ENCODE measurements around the gene AGMO.

AGMO gene

GRCh38 chr7:15336146-15336545, 225.7 kb downstream of the AGMO start:
- H3K36me3 ChIP-seq (ENCODE audit: control insufficient read depth in 1 of 2, insufficient read depth in 2 of 2, low read length in 2 of 2): no peaks in the 10 kb centered on the region
- H3K4me3 ChIP-seq (ENCODE audit: low read depth in 1 of 2, low read length in 2 of 2): no peak overlapping the region
- no peaks in the 10 kb centered on the region for H3K4me1 ChIP-seq (ENCODE audit: control insufficient read depth in 1 of 2, insufficient read depth in 2 of 2, low read length in 2 of 2)
- no peak overlapping the region for H3K27ac ChIP-seq (ENCODE audit: low read length)
- peaks cover 0 to 8% of the 10 kb centered on the region in 2 donors for H3K9me3 ChIP-seq (ENCODE audit: control insufficient read depth in 1 of 2, low read length in 2 of 2)
- H3K27me3 ChIP-seq (ENCODE audit: low read depth, low read length): no peaks in the 10 kb centered on the region

- no peaks in the 10 kb centered on the region for H3K36me3 ChIP-seq (ENCODE audit: control insufficient read depth in 1 of 2, insufficient read depth in 2 of 2, low read length in 2 of 2)
- no peak overlapping the region for H3K27ac ChIP-seq (ENCODE audit: low read length)
- H3K4me3 ChIP-seq (ENCODE audit: low read depth in 1 of 2, low read length in 2 of 2): no peak overlapping the region
- H3K4me1 ChIP-seq (ENCODE audit: control insufficient read depth in 1 of 2, insufficient read depth in 2 of 2, low read length in 2 of 2): no peaks in the 10 kb centered on the region
- no peaks in the 10 kb centered on the region for H3K27me3 ChIP-seq (ENCODE audit: low read depth, low read length)
- H3K9me3 ChIP-seq (ENCODE audit: control insufficient read depth in 1 of 2, low read length in 2 of 2): peaks cover 0 to 8% of the 10 kb centered on the region in 2 donors
These were observed 226.4 kb downstream of the AGMO start for GRCh38 chr7:15335390-15335789.

GRCh38 chr7:15334536-15335263, 227.1 kb downstream of the AGMO start:
- Histone ChIP-seq H3K27me3 (ENCODE audit: low read depth, low read length) (no peaks in the 10 kb centered on the region), H3K36me3 (ENCODE audit: control insufficient read depth in 1 of 2, insufficient read depth in 2 of 2, low read length in 2 of 2) (no peaks in the 10 kb centered on the region), H3K27ac (ENCODE audit: low read length) (no peak overlapping the region), H3K4me1 (ENCODE audit: control insufficient read depth in 1 of 2, insufficient read depth in 2 of 2, low read length in 2 of 2) (no peaks in the 10 kb centered on the region), H3K4me3 (ENCODE audit: low read depth in 1 of 2, low read length in 2 of 2) (no peak overlapping the region), H3K9me3 (ENCODE audit: control insufficient read depth in 1 of 2, low read length in 2 of 2) (peaks cover 0 to 8% of the 10 kb centered on the region in 2 donors)

GRCh38 chr7:15332956-15333355, 228.9 kb downstream of the AGMO start:
- no peaks in the 10 kb centered on the region for H3K4me1 ChIP-seq (ENCODE audit: control insufficient read depth in 1 of 2, insufficient read depth in 2 of 2, low read length in 2 of 2)
- no peaks in the 10 kb centered on the region for H3K36me3 ChIP-seq (ENCODE audit: control insufficient read depth in 1 of 2, insufficient read depth in 2 of 2, low read length in 2 of 2)
- no peaks in the 10 kb centered on the region for H3K9me3 ChIP-seq (ENCODE audit: control insufficient read depth in 1 of 2, low read length in 2 of 2)
- H3K27ac ChIP-seq (ENCODE audit: low read length): no peak overlapping the region
- no peak overlapping the region for H3K4me3 ChIP-seq (ENCODE audit: low read depth in 1 of 2, low read length in 2 of 2)
- H3K27me3 ChIP-seq (ENCODE audit: low read depth, low read length): no peaks in the 10 kb centered on the region

GRCh38 chr7:15330943-15331342, 230.9 kb downstream of the AGMO start:
- Histone ChIP-seq H3K27ac (ENCODE audit: low read length) (no peak overlapping the region), H3K27me3 (ENCODE audit: low read depth, low read length) (no peaks in the 10 kb centered on the region), H3K9me3 (ENCODE audit: control insufficient read depth in 1 of 2, low read length in 2 of 2) (no peaks in the 10 kb centered on the region), H3K4me3 (ENCODE audit: low read depth in 1 of 2, low read length in 2 of 2) (no peak overlapping the region), H3K36me3 (ENCODE audit: control insufficient read depth in 1 of 2, insufficient read depth in 2 of 2, low read length in 2 of 2) (no peaks in the 10 kb centered on the region), H3K4me1 (ENCODE audit: control insufficient read depth in 1 of 2, insufficient read depth in 2 of 2, low read length in 2 of 2) (no peaks in the 10 kb centered on the region)

GRCh38 chr7:15327001-15327400, 234.8 kb downstream of the AGMO start:
- Histone ChIP-seq H3K9me3 (ENCODE audit: control insufficient read depth in 1 of 2, low read length in 2 of 2) (no peaks in the 10 kb centered on the region), H3K4me3 (ENCODE audit: low read depth in 1 of 2, low read length in 2 of 2) (no peak overlapping the region), H3K4me1 (ENCODE audit: control insufficient read depth in 1 of 2, insufficient read depth in 2 of 2, low read length in 2 of 2) (peaks cover 0 to 5% of the 10 kb centered on the region in 2 donors), H3K36me3 (ENCODE audit: control insufficient read depth in 1 of 2, insufficient read depth in 2 of 2, low read length in 2 of 2) (no peaks in the 10 kb centered on the region), H3K27me3 (ENCODE audit: low read depth, low read length) (no peaks in the 10 kb centered on the region), H3K27ac (ENCODE audit: low read length) (no peak overlapping the region)

GRCh38 chr7:15326044-15326644, 235.7 kb downstream of the AGMO start:
- Histone ChIP-seq H3K27ac (ENCODE audit: low read length) (no peak overlapping the region), H3K4me3 (ENCODE audit: low read depth in 1 of 2, low read length in 2 of 2) (no peak overlapping the region), H3K36me3 (ENCODE audit: control insufficient read depth in 1 of 2, insufficient read depth in 2 of 2, low read length in 2 of 2) (no peaks in the 10 kb centered on the region), H3K4me1 (ENCODE audit: control insufficient read depth in 1 of 2, insufficient read depth in 2 of 2, low read length in 2 of 2) (peaks cover 0 to 5% of the 10 kb centered on the region in 2 donors), H3K9me3 (ENCODE audit: control insufficient read depth in 1 of 2, low read length in 2 of 2) (no peaks in the 10 kb centered on the region), H3K27me3 (ENCODE audit: low read depth, low read length) (no peaks in the 10 kb centered on the region)

- Histone ChIP-seq H3K27me3 (ENCODE audit: low read depth, low read length) (no peaks in the 10 kb centered on the region), H3K36me3 (ENCODE audit: control insufficient read depth in 1 of 2, insufficient read depth in 2 of 2, low read length in 2 of 2) (no peaks in the 10 kb centered on the region), H3K9me3 (ENCODE audit: control insufficient read depth in 1 of 2, low read length in 2 of 2) (no peaks in the 10 kb centered on the region), H3K4me3 (ENCODE audit: low read depth in 1 of 2, low read length in 2 of 2) (no peak overlapping the region), H3K4me1 (ENCODE audit: control insufficient read depth in 1 of 2, insufficient read depth in 2 of 2, low read length in 2 of 2) (peaks cover 0 to 5% of the 10 kb centered on the region in 2 donors), H3K27ac (ENCODE audit: low read length) (no peak overlapping the region)
These were observed 238.3 kb downstream of the AGMO start for GRCh38 chr7:15323550-15323949.

- Histone ChIP-seq H3K27ac (ENCODE audit: low read length) (no peak overlapping the region), H3K27me3 (ENCODE audit: low read depth, low read length) (no peaks in the 10 kb centered on the region), H3K9me3 (ENCODE audit: control insufficient read depth in 1 of 2, low read length in 2 of 2) (no peaks in the 10 kb centered on the region), H3K4me1 (ENCODE audit: control insufficient read depth in 1 of 2, insufficient read depth in 2 of 2, low read length in 2 of 2) (no peaks in the 10 kb centered on the region), H3K4me3 (ENCODE audit: low read depth in 1 of 2, low read length in 2 of 2) (no peak overlapping the region), H3K36me3 (ENCODE audit: control insufficient read depth in 1 of 2, insufficient read depth in 2 of 2, low read length in 2 of 2) (no peaks in the 10 kb centered on the region)
These were observed 244.6 kb downstream of the AGMO start for GRCh38 chr7:15317215-15317614.

- Histone ChIP-seq H3K27ac (ENCODE audit: low read length) (no peak overlapping the region), H3K27me3 (ENCODE audit: low read depth, low read length) (no peaks in the 10 kb centered on the region)
These were observed 246.1 kb downstream of the AGMO start for GRCh38 chr7:15315678-15316077.

GRCh38 chr7:15314922-15315321, 246.9 kb downstream of the AGMO start:
- no peaks in the 10 kb centered on the region for H3K9me3 ChIP-seq (ENCODE audit: control insufficient read depth in 1 of 2, low read length in 2 of 2)
- H3K27ac ChIP-seq (ENCODE audit: low read length): no peak overlapping the region
- no peak overlapping the region for H3K4me3 ChIP-seq (ENCODE audit: low read depth in 1 of 2, low read length in 2 of 2)
- H3K27me3 ChIP-seq (ENCODE audit: low read depth, low read length): no peaks in the 10 kb centered on the region
- no peaks in the 10 kb centered on the region for H3K4me1 ChIP-seq (ENCODE audit: control insufficient read depth in 1 of 2, insufficient read depth in 2 of 2, low read length in 2 of 2)
- no peaks in the 10 kb centered on the region for H3K36me3 ChIP-seq (ENCODE audit: control insufficient read depth in 1 of 2, insufficient read depth in 2 of 2, low read length in 2 of 2)

More at GRCh38 chr7:15315678-15316077, 246.1 kb downstream of the AGMO start:
- H3K4me1 ChIP-seq (ENCODE audit: control insufficient read depth in 1 of 2, insufficient read depth in 2 of 2, low read length in 2 of 2): no peaks in the 10 kb centered on the region
- H3K4me3 ChIP-seq (ENCODE audit: low read depth in 1 of 2, low read length in 2 of 2): no peak overlapping the region
- H3K9me3 ChIP-seq (ENCODE audit: control insufficient read depth in 1 of 2, low read length in 2 of 2): no peaks in the 10 kb centered on the region
- H3K36me3 ChIP-seq (ENCODE audit: control insufficient read depth in 1 of 2, insufficient read depth in 2 of 2, low read length in 2 of 2): no peaks in the 10 kb centered on the region

- H3K4me1 ChIP-seq (ENCODE audit: control insufficient read depth in 1 of 2, insufficient read depth in 2 of 2, low read length in 2 of 2): no peaks in the 10 kb centered on the region
- no peaks in the 10 kb centered on the region for H3K9me3 ChIP-seq (ENCODE audit: control insufficient read depth in 1 of 2, low read length in 2 of 2)
- no peak overlapping the region for H3K4me3 ChIP-seq (ENCODE audit: low read depth in 1 of 2, low read length in 2 of 2)
- no peaks in the 10 kb centered on the region for H3K36me3 ChIP-seq (ENCODE audit: control insufficient read depth in 1 of 2, insufficient read depth in 2 of 2, low read length in 2 of 2)
- no peaks in the 10 kb centered on the region for H3K27me3 ChIP-seq (ENCODE audit: low read depth, low read length)
- H3K27ac ChIP-seq (ENCODE audit: low read length): no peak overlapping the region
These were observed 248.5 kb downstream of the AGMO start for GRCh38 chr7:15313361-15313760.
